GM10266 (cell line): ENCODE results near the gene NOD2.

Experiments used
- DNase-seq: peaks from one replicate; pipeline ENCODE4 v3.0.0; 2012; ENCODE audit errors: extremely low spot score
- TF ChIP-seq, protein P1 (sequence below): IDR thresholded peaks from 2 replicates; pipeline ENCODE4 v1.5.1; 2012; ENCODE audit warnings: mild to moderate bottlenecking, low read depth; ENCODE audit not compliant: control insufficient read depth, insufficient read depth; ENCODE audit errors: missing control alignments

NOD2 gene

DNA sequence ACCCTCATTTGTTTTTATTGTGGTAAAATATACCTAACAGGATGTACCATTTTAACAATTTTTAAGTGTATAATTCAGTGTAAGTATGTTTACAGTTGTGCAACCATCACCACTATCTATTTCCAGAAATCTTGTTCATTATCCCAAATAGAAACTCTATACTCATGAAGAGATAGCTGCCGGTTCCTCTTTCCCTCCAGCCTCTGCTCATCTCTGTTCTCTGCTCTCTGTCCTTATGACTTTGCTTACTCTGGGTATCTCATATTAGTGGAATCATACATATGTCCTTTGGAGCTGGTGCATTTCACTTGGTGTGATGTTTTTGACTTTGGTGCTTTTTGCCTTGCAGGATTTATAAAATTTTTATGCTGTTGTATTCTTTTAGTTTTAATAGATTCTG is 67.9 kb downstream of the NOD2 start:
- DNase-seq = no peak
- TF ChIP-seq, protein P1, sequence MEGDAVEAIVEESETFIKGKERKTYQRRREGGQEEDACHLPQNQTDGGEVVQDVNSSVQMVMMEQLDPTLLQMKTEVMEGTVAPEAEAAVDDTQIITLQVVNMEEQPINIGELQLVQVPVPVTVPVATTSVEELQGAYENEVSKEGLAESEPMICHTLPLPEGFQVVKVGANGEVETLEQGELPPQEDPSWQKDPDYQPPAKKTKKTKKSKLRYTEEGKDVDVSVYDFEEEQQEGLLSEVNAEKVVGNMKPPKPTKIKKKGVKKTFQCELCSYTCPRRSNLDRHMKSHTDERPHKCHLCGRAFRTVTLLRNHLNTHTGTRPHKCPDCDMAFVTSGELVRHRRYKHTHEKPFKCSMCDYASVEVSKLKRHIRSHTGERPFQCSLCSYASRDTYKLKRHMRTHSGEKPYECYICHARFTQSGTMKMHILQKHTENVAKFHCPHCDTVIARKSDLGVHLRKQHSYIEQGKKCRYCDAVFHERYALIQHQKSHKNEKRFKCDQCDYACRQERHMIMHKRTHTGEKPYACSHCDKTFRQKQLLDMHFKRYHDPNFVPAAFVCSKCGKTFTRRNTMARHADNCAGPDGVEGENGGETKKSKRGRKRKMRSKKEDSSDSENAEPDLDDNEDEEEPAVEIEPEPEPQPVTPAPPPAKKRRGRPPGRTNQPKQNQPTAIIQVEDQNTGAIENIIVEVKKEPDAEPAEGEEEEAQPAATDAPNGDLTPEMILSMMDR = no peak

DNA sequence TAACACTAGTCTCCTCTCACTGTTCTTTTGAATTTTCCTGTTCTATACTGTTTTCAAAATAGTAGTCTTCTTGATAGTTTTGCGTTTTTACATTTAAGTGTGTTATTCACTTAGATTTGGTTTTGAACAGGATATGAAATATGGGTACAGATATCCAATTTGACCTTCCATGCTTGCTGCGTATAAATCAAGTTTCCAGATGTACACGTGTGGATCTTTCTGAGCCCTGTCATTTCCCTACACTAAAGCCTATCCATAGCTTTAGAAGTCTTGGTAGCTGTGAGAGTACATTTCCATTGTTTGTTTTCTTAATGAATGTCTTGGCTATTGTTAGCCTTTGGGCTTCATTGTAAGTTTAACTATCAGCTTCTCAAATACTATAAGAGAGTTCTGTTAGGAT is 68.8 kb downstream of the NOD2 start:
- TF ChIP-seq, protein P1 = no peak
- no peak for DNase-seq

DNA sequence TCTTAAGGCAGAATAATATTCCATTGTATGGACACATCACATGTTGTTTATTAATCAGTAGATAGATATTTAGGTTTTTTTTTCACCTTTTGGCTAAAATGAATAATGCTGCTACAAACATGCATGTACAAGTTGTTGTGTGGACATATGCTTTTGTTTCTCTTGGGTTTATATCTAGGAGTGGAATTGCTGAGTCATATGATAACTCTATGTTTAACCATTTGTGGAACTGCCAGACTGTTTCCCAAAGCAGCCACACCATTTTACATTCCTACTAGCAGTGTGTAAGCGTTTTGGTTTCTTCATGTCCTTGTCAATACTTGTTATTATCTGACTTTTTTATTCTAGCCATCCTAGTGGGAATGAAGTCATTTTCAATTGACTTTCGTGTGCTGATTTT is 69.8 kb downstream of the NOD2 start:
- DNase-seq = no peak

DNA sequence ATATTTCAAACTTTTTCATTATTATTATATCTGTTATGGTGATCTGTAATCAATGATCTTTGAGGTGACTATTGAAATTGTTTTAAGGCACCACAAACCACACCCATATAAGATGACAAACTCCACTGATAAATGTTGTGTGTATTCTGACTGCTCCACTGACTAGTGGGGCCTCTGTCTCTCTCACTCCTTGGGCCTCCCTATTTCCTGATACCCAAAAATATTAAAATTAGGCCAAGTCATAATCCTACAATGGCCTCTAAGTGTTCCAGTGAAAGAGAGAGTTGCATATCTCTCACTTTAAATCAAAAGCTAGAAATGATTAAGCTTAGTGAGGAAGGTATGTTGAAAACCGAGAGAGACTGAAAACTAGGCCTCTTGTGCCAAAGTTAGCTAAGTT is 71.9 kb downstream of the NOD2 start:
- TF ChIP-seq, protein P1 = no peak
- no peak for DNase-seq

More for the DNA sequence above, 69.8 kb downstream of the NOD2 start:
- TF ChIP-seq, protein P1 = no peak

DNA sequence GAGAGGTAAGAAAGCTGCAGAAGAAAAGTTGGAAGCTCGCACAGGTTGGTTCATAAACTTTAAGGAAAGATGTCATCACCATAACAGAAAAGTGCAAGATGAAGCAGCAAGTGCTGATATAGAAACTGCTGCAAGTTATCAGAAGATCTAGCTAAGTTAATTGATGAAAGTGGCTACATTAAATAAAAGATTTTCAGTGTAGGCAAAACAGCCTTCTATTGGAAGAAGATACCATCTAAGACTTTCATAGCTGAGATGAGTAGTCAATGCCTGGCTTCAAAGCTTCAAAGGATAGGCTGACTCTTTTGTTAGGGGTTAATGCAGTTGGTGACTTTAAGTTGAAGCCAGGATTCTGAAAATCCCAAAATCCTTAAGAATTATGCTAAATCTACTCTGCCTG is 72.5 kb downstream of the NOD2 start:
- no peak for DNase-seq
- TF ChIP-seq, protein P1 = no peak

DNA sequence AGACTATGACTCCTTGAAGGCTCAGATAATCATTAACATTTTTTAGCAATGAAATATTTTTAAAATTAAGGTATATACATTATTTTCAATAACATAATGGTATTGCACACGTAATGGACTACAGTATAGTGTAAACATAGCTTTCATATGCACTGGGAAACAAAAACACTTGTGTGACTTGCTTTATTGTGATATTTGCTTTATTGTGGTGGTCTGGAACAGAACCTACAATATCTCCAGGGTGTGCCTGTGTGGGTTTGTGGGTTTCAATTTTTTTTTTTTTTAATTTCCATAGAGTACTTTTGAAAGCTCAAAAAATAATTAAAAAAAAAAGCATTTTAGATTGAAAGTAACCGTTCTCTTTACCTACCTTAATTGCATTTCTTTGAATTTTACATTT is 73.8 kb downstream of the NOD2 start:
- TF ChIP-seq, protein P1 = no peak

DNA sequence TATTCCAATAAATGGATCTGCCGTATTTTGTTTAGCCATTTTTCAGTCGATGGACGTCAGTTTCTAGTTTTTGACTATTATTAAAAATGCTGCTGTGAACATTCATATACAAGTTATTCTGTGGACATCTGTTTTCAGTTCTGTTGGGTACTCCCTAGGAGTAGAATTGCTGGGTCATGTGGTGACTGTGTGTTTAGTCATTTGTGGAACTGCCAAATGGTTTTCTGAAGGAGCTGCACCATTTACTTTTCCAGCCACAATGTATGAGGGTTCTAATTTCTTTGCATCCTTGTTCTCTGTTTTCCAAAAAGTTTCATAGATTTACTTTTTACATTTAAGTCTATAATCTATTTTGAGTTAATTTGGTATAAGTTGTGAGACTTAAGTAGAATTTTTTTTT is 78.0 kb downstream of the NOD2 start:
- TF ChIP-seq, protein P1 = no peak
- no peak for DNase-seq

More for the DNA sequence above, 73.8 kb downstream of the NOD2 start:
- DNase-seq = no peak

DNA sequence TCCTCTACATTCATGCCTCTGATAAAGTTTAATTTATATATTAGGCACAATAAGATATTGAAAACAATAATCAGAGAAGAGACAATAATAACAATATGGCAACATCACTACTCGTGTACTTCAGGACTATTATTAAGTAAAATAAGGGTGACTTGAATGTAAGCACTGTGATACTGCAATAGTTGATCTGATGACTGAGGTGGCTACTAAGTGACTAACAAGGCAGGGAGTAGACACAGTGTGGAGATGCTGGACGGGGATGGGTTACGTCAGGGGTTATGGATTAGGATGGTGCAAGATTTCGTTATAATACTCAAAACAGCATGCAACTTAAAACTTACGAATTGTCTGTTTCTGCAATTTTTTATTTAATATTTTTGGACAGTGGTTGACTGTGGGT is 81.0 kb downstream of the NOD2 start:
- TF ChIP-seq, protein P1 = no peak

More for the DNA sequence above, 81.0 kb downstream of the NOD2 start:
- DNase-seq = no peak
